Neutrophil (primary cell): ENCODE measurements around the gene TMIGD1.

Source experiments
- H3K27ac ChIP-seq: fragments of 200-600 bp; sonication (generic); 2 replicates; pipeline ENCODE4 v1.5.1; 2016; ENCODE audit warnings: mild to moderate bottlenecking, moderate library complexity
- H3K27me3 ChIP-seq: fragments of 200-600 bp; sonication (generic); 2 replicates; pipeline ENCODE4 v1.6.0; 2016; ENCODE audit warnings: mild to moderate bottlenecking
- H3K36me3 ChIP-seq: fragments of 200-600 bp; sonication (generic); 2 replicates; pipeline ENCODE4 v1.5.1; 2017
- H3K4me1 ChIP-seq, 2 experiments: fragments of 200-600 bp in 1 of 2; sonication (generic) in 1 of 2; 1 replicate in 1 of 2; 2 replicates in 1 of 2; pipeline versions ENCODE4 v1.5.1 to v1.6.1; 2013 to 2016; ENCODE audit warnings: low read depth in 1 of 2, low read length in 1 of 2, mild to moderate bottlenecking in 1 of 2, moderate library complexity in 1 of 2; ENCODE audit not compliant: control insufficient read depth in 1 of 2, insufficient read depth in 1 of 2
- H3K4me3 ChIP-seq, 2 experiments: fragments of 200-600 bp in 1 of 2; sonication (generic) in 1 of 2; 1 replicate in 1 of 2; 2 replicates in 1 of 2; pipeline ENCODE4 v1.5.1; 2013 to 2016; ENCODE audit warnings: low read depth in 1 of 2, low read length in 1 of 2, mild to moderate bottlenecking in 1 of 2, moderate library complexity in 1 of 2
- H3K9me3 ChIP-seq: fragments of 200-600 bp; sonication (generic); 2 replicates; pipeline ENCODE4 v1.5.1; 2016
- TF ChIP-seq, protein P1 (sequence below): fragments of 200-600 bp; sonication (generic); IDR thresholded peaks from 2 replicates; pipeline ENCODE4 v1.5.1; 2016; ENCODE audit warnings: antibody characterized with exemption

The TMIGD1 gene

DNA sequence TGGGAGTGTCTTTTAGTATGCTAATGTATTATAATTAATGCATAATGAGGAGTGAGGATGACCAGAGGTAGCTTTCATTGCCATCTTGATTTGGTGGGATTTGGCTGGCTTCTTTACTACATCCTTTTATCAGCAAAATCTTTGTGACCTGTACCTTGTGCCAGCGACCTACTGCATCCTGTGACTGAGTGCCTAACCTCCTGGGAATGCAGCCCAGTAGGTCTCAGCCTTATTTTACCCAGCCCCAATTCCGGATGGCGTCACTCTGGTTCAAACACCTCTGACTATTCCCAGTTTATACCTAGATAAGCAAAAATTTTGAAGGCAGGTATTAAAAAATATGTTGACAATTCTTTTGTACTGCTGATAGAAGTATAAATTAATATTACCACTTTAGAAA lies 31.6 kb downstream of the TMIGD1 start:
- Histone ChIP-seq H3K4me1 (no peaks in the 10 kb centered on the region), H3K27me3 (no peaks in the 10 kb centered on the region), H3K36me3 (no peaks in the 10 kb centered on the region), H3K27ac (no peak overlapping the region), H3K4me3 (no peak overlapping the region), H3K9me3 (no peaks in the 10 kb centered on the region)
- TF ChIP-seq, protein P1, sequence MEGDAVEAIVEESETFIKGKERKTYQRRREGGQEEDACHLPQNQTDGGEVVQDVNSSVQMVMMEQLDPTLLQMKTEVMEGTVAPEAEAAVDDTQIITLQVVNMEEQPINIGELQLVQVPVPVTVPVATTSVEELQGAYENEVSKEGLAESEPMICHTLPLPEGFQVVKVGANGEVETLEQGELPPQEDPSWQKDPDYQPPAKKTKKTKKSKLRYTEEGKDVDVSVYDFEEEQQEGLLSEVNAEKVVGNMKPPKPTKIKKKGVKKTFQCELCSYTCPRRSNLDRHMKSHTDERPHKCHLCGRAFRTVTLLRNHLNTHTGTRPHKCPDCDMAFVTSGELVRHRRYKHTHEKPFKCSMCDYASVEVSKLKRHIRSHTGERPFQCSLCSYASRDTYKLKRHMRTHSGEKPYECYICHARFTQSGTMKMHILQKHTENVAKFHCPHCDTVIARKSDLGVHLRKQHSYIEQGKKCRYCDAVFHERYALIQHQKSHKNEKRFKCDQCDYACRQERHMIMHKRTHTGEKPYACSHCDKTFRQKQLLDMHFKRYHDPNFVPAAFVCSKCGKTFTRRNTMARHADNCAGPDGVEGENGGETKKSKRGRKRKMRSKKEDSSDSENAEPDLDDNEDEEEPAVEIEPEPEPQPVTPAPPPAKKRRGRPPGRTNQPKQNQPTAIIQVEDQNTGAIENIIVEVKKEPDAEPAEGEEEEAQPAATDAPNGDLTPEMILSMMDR, result no peak

DNA sequence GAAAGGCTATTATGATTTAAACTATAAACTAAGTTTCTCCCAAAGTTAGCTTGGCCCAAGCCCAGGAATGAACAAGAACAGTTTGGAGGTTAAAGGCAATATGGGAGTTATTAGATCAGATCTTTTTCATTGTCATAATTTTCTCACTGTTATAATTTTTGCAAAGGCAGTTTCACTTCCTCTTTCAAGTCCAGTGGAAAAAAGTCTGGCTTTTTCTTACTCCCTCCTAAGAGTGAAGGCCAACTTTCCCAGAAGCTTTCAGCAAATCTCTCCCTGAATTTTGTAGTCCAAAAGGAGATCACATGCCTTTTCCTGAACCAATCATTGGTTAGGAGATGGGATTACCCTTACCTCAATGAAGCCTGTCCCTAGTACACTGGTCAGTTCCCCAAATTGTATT lies 33.0 kb downstream of the TMIGD1 start:
- H3K27ac ChIP-seq, result no peak overlapping the region
- no peaks in the 10 kb centered on the region for H3K4me1 ChIP-seq
- H3K36me3 ChIP-seq, result no peaks in the 10 kb centered on the region
- no peaks in the 10 kb centered on the region for H3K27me3 ChIP-seq
- no peaks in the 10 kb centered on the region for H3K9me3 ChIP-seq
- no peak overlapping the region for H3K4me3 ChIP-seq
- TF ChIP-seq, protein P1, result no peak

DNA sequence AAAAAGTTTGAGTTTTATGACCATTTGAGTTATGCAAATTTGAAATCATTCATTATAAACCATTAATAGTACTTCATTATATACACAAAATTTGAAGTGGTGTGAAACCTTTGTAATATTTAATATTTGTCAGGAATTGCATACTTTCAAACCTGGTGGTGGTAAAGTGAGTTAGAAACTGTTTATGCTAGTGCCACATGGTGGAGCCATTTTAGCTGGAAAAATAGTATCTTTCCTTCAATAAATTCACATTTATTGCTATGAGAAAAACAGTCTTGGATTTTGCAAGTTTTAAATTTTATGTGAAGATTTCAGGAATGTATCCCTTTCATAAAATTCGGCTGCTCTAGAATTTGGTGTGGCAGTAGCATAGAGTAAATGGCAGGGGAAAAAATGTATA lies 34.9 kb downstream of the TMIGD1 start:
- no peak overlapping the region for H3K27ac ChIP-seq
- no peaks in the 10 kb centered on the region for H3K4me1 ChIP-seq
- no peaks in the 10 kb centered on the region for H3K9me3 ChIP-seq
- H3K36me3 ChIP-seq, result no peaks in the 10 kb centered on the region
- no peak overlapping the region for H3K4me3 ChIP-seq
- peaks cover 11% of the 10 kb centered on the region for H3K27me3 ChIP-seq
- TF ChIP-seq, protein P1, result no peak

DNA sequence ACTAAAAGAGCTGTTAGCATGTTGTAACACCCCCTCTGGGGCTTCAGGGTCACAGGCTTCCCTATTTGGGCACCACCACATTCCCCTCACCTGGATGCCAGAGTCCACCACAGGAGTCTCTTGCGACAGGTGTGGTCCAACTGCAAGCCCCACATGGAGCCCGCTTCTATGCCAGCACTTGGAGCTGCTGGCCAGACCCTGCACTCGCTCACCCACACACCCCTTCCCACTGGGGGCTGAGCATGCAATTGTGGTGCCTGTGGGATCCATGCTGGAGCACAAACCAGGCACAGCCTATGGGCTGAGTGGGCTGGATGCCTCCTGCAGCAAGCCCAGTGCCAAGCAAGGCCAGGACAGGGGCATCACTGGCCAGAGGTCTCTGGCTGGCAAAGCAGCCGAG lies 36.1 kb downstream of the TMIGD1 start:
- no peak overlapping the region for H3K27ac ChIP-seq
- H3K4me3 ChIP-seq, result no peak overlapping the region
- H3K9me3 ChIP-seq, result no peaks in the 10 kb centered on the region
- H3K4me1 ChIP-seq, result no peaks in the 10 kb centered on the region
- peaks cover 24% of the 10 kb centered on the region for H3K27me3 ChIP-seq
- no peaks in the 10 kb centered on the region for H3K36me3 ChIP-seq
- TF ChIP-seq, protein P1, result no peak

DNA sequence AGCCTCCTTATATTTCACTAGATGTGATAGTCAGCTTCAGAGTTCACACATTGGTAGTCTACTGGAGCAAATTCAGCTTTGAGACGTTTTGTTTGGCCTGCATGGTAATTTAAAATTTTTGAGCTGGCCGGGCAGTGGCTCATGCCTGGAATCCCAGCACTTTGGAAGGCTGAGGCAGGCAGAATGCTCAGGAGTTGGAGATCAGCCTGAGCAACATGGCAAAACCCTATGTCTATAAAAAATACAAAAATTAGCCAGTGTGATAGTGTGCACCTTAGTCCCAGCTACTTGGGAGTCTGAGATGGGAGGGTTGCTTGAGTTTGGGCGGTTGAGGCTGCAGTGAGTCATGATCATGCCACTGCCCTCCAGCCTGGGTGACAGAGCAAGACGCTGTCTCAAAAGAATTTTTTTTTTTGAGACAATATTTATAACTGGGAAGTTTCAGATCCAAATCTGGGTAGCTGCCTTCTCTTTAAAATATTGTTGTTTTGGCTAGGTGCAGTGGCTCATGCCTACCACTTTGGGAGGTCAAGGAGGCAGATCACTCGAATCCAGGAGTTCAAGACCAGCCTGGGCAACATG lies 37.3 kb downstream of the TMIGD1 start:
- Histone ChIP-seq H3K27me3 (peaks cover 36% of the 10 kb centered on the region), H3K9me3 (no peaks in the 10 kb centered on the region), H3K27ac (no peak overlapping the region), H3K36me3 (no peaks in the 10 kb centered on the region), H3K4me1 (peaks cover 4 to 9% of the 10 kb centered on the region in 2 experiments), H3K4me3 (no peak overlapping the region)
- TF ChIP-seq, protein P1, result no peak
